Measurements from ENCODE around the gene KIF16B. TPM values are rescaled to one million over a fixed set of nuclear protein-coding genes. Genes with fewer than 3 reads are reported as not detected.

KIF16B gene
- total RNA-seq, 2 experiments from 2014 or later, result 3.5 to 4.2 TPM

GRCh38 chr20:16243470-16243869 lies 329.8 kb downstream of the KIF16B start:
- Mint-ChIP-seq H3K27me3 (no peaks in the 10 kb centered on the region), H3K27ac (no peak overlapping the region), H3K4me1 (ENCODE audit: low read depth) (no peaks in the 10 kb centered on the region), H3K36me3 (ENCODE audit: low read depth) (no peaks in the 10 kb centered on the region), H3K4me3 (no peak overlapping the region), H3K9me3 (peaks cover 2% of the 10 kb centered on the region)
- intact Hi-C loops (cut with micrococcal nuclease), result no loop called here
- POLR2A ChIA-PET, result no interaction called here
- ATAC-seq (no peak), DNase-seq (no peak)
- CTCF ChIA-PET, result no interaction called here
- TF ChIP-seq CTCF (IDR thresholded peaks at IDR 0.05), result no peak

- no peak for ATAC-seq
- Mint-ChIP-seq H3K4me1 (ENCODE audit: low read depth) (no peaks in the 10 kb centered on the region), H3K36me3 (ENCODE audit: low read depth) (no peaks in the 10 kb centered on the region), H3K27ac (no peak overlapping the region), H3K4me3 (no peak overlapping the region), H3K27me3 (no peaks in the 10 kb centered on the region), H3K9me3 (peaks cover 2% of the 10 kb centered on the region)
- intact Hi-C loops (cut with micrococcal nuclease), result no loop called here
- no peak for DNase-seq
- POLR2A ChIA-PET, result no interaction called here
- CTCF ChIA-PET, result no interaction called here
- TF ChIP-seq CTCF (IDR thresholded peaks at IDR 0.05), result no peak
These were observed 331.3 kb downstream of the KIF16B start for GRCh38 chr20:16241911-16242310.

GRCh38 chr20:16240355-16240754 lies 332.9 kb downstream of the KIF16B start:
- CTCF ChIA-PET, result interaction anchor here (0.6 kb wide), 1 partner anchor 23 kb away, joined by 4 read pairs; no protein-coding TSS in a partner anchor
- no peak for ATAC-seq
- DNase-seq, result no peak
- Mint-ChIP-seq H3K4me1 (ENCODE audit: low read depth) (no peaks in the 10 kb centered on the region), H3K36me3 (ENCODE audit: low read depth) (no peaks in the 10 kb centered on the region), H3K27ac (no peak overlapping the region), H3K9me3 (peaks cover 2% of the 10 kb centered on the region), H3K4me3 (no peak overlapping the region), H3K27me3 (no peaks in the 10 kb centered on the region)
- POLR2A ChIA-PET, result no interaction called here
- TF ChIP-seq CTCF (IDR thresholded peaks at IDR 0.05), result no peak
- intact Hi-C loops (cut with micrococcal nuclease), result no loop called here

GRCh38 chr20:16236589-16237241 lies 336.5 kb downstream of the KIF16B start:
- no peak overlapping the region for H3K27ac Mint-ChIP-seq
- no peak for TF ChIP-seq CTCF (IDR thresholded peaks at IDR 0.05)
- H3K36me3 Mint-ChIP-seq (ENCODE audit: low read depth), result no peaks in the 10 kb centered on the region
- ChIA-PET POLR2A (no interaction called here), CTCF (no interaction called here)
- ATAC-seq (no peak), DNase-seq (no peak)
- no peaks in the 10 kb centered on the region for H3K27me3 Mint-ChIP-seq
- peaks cover 2% of the 10 kb centered on the region for H3K9me3 Mint-ChIP-seq
- no peak overlapping the region for H3K4me3 Mint-ChIP-seq
- H3K4me1 Mint-ChIP-seq (ENCODE audit: low read depth), result no peaks in the 10 kb centered on the region
- intact Hi-C loops (cut with micrococcal nuclease), result no loop called here

GRCh38 chr20:16230402-16230801 lies 342.8 kb downstream of the KIF16B start:
- Mint-ChIP-seq H3K27me3 (no peaks in the 10 kb centered on the region), H3K9me3 (no peaks in the 10 kb centered on the region), H3K27ac (no peak overlapping the region), H3K4me3 (no peak overlapping the region), H3K36me3 (ENCODE audit: low read depth) (no peaks in the 10 kb centered on the region), H3K4me1 (ENCODE audit: low read depth) (no peaks in the 10 kb centered on the region)
- TF ChIP-seq CTCF (IDR thresholded peaks at IDR 0.05), result no peak
- DNase-seq, result no peak
- ChIA-PET POLR2A (no interaction called here), CTCF (no interaction called here)
- intact Hi-C loops (cut with micrococcal nuclease), result no loop called here
- no peak for ATAC-seq
